Fibroblast of mammary gland (primary cell): Measurements from ENCODE around the gene CYBA.

Experiments
- DNase-seq: peaks from one replicate; pipeline ENCODE4 v3.0.0-alpha.2; 2010; ENCODE audit warnings: low read depth
- H3K4me3 ChIP-seq: 2 replicates; pipeline ENCODE4 v1.5.1; 2011; ENCODE audit warnings: low read depth, mild to moderate bottlenecking, low read length, moderate library complexity; ENCODE audit not compliant: control insufficient read depth
- TF ChIP-seq, protein P1 (sequence below): conservative IDR thresholded peaks from 2 replicates; pipeline ENCODE4 v1.5.1; 2011; ENCODE audit warnings: low read depth, low read length, inconsistent platforms; ENCODE audit not compliant: control insufficient read depth, insufficient read depth

CYBA gene

DNA sequence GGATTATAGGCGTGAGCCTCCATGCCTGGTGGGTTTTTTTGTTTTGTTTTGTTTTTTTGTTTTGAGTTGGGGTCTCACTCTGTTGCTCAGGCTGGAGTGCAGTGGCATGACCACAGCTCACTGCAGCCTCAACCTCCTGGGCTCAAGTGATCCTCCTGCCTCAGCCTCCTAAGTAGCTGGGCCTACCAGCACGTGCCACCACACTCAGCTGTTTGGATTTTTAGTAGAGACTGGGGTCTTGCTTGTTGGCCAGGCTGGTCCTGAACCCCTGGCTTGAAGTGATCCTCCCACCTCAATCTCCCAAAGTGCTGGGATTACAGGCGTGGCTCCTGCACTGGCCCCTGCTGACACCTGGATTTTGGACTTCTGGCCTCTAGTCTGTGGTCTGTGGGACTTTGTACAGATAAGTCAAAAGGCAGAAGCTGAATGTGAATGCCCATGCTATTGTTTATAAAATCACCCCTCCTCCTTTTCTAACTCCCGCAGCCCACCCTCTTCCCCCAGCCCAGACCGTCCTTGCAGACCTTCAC is 29.8 kb upstream of the CYBA start:
- TF ChIP-seq, protein P1, sequence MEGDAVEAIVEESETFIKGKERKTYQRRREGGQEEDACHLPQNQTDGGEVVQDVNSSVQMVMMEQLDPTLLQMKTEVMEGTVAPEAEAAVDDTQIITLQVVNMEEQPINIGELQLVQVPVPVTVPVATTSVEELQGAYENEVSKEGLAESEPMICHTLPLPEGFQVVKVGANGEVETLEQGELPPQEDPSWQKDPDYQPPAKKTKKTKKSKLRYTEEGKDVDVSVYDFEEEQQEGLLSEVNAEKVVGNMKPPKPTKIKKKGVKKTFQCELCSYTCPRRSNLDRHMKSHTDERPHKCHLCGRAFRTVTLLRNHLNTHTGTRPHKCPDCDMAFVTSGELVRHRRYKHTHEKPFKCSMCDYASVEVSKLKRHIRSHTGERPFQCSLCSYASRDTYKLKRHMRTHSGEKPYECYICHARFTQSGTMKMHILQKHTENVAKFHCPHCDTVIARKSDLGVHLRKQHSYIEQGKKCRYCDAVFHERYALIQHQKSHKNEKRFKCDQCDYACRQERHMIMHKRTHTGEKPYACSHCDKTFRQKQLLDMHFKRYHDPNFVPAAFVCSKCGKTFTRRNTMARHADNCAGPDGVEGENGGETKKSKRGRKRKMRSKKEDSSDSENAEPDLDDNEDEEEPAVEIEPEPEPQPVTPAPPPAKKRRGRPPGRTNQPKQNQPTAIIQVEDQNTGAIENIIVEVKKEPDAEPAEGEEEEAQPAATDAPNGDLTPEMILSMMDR, result no peak
- no peak for DNase-seq
- H3K4me3 ChIP-seq, result no peak overlapping the region

DNA sequence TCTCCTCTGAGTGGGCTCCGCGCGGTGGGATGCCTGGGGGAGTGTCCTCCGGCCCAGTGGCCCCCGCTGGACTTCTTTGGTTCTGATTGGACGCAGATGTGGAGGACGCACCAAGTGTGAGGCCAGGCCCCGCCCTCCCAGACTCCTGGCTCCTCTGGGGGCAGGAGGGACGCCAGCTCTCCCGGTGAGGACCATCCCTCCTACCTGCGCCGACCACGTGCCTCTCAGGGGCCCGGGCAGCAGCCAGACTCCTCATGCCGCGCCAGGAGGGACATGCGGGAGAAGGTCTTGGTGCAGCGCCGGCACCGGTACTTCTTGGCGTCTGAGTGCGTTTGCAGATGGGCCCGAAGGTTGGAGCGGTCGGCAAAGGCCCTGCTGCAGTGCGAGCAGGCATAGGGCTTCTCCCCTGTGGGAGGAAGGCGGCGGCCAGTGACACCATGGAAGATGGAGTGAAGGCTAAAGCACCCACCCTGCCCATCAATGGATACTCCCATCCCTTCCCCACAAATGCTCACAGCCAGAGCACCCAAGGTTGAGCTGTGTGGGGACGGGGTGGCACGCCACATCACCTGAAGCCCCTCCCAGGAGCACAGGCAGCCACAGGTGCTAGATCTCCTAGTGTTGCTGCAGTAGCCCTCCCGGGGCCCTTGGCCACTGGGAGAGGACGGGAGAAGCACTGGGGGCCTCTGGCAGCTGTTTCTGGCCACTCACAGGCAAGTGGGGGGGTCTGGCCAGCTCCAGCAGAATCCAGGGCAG is 27.5 kb upstream of the CYBA start:
- no peak overlapping the region for H3K4me3 ChIP-seq
- TF ChIP-seq, protein P1, result no peak
- DNase-seq, result no peak

DNA sequence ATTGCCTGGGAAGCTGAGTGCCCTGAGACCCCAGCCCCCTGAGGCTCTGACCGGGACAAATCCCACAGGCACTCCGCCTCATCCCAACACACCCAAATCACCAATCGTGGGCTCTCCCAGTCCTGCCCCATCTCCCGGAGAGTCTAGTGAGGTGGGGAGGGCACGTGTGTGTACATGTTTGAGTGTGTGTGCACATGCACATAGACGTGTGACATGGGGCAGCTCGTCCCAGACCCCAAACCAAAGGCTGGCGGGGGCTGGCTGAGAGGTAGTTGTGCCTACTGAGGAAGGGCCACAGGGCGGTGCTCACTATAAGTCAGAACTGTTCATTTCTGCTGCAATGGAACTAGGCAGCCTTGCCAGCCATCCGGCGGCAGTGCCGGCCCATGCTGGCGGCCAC is 26.9 kb upstream of the CYBA start:
- H3K4me3 ChIP-seq, result no peak overlapping the region
- DNase-seq, result no peak
- TF ChIP-seq, protein P1, result no peak

- H3K4me3 ChIP-seq, result no peak overlapping the region
- TF ChIP-seq, protein P1, result no peak
- DNase-seq, result no peak
These were observed 25.8 kb upstream of the CYBA start for GRCh38 chr16:88676502-88677242.

- H3K4me3 ChIP-seq, result no peak overlapping the region
- DNase-seq, result no peak
- TF ChIP-seq, protein P1, result no peak
These were observed 23.0 kb upstream of the CYBA start for GRCh38 chr16:88673716-88674379.

DNA sequence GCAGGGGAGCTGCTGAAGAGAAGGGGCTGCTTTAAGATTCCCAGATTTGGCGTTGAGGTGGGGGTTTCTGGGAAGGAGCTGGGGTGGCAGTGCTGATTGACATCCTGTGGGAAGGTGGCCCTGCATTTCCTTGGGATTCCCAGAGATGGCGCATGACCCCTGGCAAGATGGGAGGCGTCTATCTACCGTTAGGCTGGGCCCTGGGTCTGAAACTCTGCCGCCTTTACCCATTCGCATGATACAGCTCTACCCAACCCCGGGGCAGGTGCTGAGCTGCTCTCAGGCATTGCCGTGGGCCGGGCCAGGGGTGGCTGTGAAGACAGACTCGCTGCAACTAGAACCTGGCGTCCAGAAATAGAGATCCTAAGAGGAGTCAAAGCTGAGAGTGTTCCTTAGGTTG is 21.9 kb upstream of the CYBA start:
- DNase-seq, result no peak
- TF ChIP-seq, protein P1, result peak; percentile 12
- H3K4me3 ChIP-seq, result no peak overlapping the region
